Ramos (cell line): ENCODE measurements around the gene FOXB2.
"Not testable (repeated sequence)": the region's sequence is repeated elsewhere in the genome, so short reads cannot be mapped to it uniquely, and the experiment has no call there.

Experiments used
- in situ Hi-C: fragments of 300-500 bp; cut with MboI; formaldehyde crosslinking; loops from one replicate; pipeline ENCODE4 v1.14.3; 2022; ENCODE audit warnings: low sequenced_read_pairs; ENCODE audit not compliant: unreplicated experiment

Gene FOXB2

DNA sequence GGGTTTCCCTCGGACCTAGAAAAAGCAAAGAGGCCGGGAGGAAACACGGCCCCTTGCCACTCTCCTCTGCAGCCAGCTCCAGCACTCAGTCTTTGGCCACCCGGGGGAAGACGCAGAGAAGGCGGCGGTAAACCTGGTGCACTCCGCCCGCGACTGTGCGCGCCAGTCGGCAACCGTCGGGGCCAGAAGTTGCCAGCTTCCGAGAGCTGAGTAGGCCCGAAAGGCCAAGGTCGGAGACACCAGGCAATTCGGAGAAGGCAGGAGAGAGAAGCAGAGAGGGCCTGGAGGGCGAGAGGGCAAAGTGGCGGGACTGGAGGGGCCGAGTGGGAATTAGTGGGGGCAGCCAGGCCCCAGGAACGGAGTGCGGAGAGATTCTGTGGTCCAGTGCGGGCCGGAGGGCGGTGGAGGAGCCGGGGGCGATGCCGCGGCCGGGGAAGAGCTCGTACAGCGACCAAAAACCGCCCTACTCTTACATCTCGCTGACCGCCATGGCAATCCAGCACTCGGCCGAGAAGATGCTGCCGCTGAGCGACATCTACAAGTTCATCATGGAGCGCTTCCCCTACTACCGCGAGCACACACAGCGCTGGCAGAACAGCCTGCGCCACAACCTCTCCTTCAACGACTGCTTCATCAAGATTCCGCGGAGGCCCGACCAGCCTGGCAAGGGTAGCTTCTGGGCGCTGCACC is at the start of gene FOXB2:
TSS of gene FOXB2 (plus strand) at position 420 of the 690 bp plus-strand sequence. CDS start at position 420, 0 bp downstream.
- in situ Hi-C loops, result no loop called here

DNA sequence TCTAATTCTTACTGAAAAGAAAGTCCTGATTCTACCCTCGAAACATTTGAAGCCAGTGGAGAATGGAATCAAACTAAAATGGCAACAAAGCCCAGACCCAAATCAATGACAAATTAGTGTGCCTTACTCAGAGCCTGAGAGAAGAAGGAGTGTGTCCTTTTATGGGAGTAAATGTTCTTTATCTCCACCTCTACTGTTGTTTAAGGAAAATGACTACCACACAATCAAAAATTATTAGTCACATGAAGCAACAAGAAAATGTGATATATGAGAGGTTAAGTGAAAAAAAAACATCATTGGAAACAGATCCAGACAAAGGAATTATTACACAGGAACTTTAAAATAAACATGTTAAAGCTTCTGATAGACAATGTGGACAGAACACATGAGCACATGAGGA is 49.7 kb upstream of the FOXB2 start:
- in situ Hi-C loops, result no loop called here

DNA sequence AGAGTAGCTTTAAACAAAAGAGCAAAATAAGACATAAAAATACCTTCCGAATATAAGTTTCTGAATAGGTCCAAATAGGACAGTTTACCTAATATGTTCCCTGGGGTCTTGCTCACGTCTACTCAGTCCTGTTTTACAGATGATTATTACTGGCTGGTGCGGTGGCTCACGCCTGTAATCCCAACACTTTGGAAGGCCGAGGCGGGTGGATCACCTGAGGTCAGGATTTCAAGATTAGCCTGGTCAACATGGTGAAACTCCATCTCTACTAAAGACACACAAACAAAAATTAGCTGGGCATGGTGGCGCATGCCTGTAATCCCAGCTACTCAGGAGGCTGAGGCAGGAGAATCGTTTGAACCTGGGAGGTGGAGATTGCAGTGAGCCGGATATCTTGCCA is 40.6 kb upstream of the FOXB2 start:
- in situ Hi-C loops, result not testable (repeated sequence)

DNA sequence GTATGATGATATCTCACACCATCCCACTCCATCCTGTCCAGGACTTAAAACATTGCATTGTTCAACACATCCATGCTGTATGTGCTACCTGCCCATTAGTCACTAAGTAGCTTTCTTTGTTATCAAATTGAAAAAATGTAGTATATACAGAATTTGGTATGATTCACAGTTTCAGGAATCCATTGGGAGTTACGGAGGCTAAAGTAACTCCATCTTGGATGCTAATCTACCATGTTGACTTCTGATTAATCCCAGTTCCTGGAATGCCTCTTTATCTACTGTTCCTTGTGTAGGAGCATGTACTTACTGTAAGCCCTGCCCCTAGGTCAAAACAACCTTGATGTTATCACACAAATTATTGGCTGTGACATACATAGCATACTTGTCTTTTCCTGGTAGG is 38.9 kb upstream of the FOXB2 start:
- in situ Hi-C loops, result loop anchor here (10.0 kb wide), 1 partner anchor 64 kb away; no protein-coding TSS in a partner anchor

DNA sequence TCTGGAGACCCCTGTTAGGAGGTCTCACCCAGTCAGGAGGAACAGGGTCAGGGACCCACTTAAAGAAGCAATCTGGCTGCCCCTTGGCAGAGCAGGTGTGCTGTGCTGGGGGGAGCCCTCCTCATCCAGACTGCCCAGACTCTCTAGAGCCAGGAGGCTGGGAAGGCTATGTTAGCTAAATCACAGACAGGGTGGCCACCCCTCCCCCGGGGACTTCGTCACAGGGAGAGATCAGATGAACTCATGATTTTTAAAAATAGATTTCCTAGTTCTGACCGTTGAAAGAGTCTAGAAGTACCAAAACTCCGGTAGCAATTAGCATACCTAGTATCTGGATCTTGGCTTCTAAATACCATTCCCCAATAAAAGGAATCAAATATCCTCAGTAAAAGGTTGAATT is 35.0 kb upstream of the FOXB2 start:
- in situ Hi-C loops, result loop anchor here (10.0 kb wide), 1 partner anchor 60 kb away; no protein-coding TSS in a partner anchor

DNA sequence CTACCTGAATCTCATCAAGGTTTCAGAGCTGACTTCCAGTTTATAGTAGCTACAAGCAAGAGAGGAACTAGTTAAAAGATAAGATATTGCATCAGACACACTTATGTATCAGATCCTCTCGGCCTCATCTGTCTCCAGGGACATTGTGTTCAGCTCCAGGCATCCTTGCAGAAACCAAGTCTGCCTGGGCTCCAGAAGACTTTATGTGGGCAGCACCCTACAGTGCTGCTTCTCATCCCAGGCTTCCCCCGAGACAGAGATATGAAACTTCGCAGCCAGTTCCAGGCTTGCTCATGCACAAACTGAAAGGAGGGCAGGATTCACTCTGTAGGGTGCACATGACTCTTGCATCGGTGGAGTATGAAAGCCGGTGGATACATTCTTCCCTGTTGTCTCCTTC is 33.9 kb upstream of the FOXB2 start:
- in situ Hi-C loops, result loop anchor here (10.0 kb wide), 1 partner anchor 59 kb away; no protein-coding TSS in a partner anchor

DNA sequence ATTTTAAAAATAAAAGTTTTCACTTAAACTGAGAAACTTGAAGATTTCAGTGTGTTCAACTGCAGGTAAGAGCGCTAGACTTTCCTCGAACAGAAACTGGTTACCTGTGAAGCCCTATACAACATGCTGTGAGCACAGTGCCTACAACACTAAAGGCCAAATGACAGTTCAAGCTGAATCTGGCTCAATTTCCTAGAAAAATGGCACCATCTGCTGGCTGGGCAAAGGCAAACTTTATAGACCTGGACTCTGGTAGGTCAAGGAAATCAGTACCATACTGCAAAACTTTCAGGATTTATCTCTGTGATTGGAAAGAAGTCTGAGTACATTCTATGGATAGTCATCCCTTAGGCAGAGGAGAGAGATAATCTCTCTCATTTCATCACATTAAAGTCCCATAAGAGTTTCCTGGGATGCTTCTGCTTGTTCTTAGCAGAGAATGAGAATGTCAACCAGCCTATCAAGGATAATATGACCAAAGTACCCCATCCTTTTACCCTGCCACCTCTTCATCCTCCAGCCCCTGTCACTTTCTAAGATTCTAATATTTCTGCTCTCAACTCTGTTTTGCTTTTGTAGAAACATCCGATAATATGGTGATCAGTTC is 31.8 kb upstream of the FOXB2 start:
- in situ Hi-C loops, result loop anchor here (10.0 kb wide), 1 partner anchor 57 kb away; no protein-coding TSS in a partner anchor

DNA sequence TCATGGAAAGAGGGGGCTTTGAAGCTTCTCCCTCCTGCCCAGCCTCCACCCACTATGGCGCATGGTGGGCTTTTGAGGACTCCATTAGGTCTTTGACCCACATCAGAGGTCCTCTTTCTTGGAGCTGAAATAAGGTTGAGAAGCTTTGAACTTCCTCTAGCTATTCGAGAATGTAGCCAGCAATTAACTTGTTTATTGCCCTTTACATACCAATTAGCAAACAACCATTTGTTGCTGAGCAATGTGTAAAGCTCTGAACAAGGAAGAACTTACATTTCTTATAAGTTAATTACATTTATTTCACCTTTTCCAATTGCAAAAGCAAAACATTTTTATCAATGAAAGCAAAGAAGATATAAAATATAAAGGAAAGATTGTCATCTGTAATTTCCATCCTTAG is 30.5 kb upstream of the FOXB2 start:
- in situ Hi-C loops, result loop anchor here (10.0 kb wide), 1 partner anchor 56 kb away; no protein-coding TSS in a partner anchor

DNA sequence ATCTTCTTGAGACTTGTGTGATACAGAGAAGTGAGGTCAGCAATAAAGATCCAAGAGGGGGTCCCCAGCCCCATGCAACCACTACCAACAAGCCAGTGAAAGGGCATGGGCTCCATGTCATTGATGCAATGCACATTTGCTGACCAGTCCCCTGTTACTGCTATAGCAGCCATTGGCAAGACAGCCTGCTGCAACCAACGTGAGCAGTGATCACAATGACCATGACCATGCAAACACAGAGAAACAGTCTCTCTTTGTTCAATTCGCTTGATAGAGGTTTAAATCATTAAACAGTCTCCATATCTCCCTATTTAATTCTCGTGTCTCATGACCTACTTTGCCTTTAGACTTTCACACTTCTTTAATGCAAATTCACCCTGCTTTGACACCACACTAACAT is 30.0 kb upstream of the FOXB2 start:
- in situ Hi-C loops, result loop anchor here (10.0 kb wide), 1 partner anchor 55 kb away; no protein-coding TSS in a partner anchor

DNA sequence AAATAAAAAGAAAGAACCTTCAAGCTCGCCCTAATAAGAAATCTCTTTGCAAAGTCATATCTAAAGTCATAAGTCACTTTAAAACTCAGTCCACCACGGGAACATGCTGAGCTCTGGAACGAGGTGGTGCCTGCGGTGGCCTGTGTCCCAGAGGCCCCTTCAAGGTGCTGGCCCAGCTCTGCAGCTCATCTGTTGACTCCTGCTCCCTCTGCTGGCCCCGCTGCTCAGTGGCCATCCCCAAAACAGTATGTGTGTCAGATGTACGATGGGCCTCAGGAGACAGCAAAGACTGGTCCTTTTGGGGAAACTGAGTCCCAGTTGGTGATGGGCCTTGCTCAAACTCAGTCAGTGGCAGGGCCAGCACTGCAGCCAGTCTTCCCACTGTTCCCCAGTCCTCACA is 22.8 kb upstream of the FOXB2 start:
- in situ Hi-C loops, result no loop called here

DNA sequence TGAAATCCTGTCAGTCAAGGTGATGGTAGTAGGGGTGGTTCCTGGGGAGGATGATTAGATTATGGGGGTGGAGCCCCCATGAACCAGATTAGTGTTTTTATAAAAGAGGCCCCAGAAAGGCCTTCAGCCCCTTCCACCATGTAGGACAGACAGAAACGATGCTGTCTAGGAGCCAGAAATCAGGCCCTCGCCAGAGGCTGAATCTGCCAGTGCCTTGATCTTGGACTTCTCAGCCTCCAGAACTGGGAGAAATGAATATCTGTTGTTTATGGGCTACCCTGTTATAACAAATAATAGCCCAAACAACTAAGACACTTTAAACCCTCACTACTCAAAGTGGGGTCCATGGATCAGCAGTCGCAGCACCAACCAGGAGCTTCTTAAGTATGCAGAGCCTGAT is 20.2 kb upstream of the FOXB2 start:
- in situ Hi-C loops, result no loop called here

DNA sequence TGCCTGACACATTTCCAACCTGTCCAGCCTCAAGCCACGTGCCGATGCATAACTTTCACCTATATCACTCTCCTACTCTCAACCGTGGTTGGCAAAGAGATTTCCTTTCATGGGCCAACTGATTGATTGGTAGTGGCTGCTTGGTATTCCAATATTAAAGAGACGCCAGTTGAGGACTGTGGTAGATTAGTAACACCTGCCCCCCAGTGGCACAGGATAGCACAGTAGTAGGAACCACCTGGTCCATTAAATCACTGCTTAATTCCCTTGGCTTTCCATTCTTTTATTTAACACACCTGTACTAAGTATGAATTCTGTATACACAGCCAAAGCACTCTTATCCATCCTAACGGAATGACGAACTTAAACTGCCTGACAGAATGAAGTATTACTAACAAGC is 19.1 kb upstream of the FOXB2 start:
- in situ Hi-C loops, result no loop called here

DNA sequence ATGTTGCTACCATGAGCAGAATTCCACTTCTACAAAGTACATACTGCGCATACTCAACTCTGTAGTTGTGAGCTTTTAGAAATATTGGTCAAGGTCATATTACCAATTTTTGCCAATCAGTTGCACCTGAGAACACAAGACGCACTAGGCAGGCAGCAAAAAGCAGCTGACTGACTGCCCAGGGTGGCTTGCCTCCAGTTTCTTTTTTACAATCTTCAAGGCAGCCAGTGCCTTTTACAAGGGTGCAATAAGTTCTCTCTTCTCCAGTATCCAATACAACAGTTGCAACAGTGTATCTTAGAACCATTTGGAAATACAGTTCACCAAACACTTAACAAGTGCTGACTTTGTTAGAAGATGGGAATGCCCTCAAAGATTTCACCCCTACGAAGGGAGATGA is 16.1 kb upstream of the FOXB2 start:
- in situ Hi-C loops, result no loop called here

DNA sequence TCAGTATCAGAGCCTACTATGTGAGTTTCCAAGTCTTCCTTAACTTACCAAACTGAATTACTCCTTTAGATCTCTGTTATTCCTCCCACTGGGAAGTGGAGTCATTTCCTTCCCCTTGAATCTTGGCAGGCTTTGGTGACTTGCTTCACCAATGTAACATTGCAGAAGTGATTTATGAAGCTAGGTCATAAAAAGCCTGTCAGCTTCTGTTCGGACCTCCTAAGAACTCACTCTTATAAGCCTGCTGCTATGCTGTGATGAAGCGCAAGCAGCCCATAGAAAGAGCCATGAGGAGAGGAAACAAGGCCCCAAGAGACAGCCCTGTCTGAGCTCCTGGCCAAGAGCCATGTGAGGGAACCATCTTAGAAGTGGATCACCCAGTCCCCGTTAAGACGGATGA is 14.2 kb upstream of the FOXB2 start:
- in situ Hi-C loops, result no loop called here

DNA sequence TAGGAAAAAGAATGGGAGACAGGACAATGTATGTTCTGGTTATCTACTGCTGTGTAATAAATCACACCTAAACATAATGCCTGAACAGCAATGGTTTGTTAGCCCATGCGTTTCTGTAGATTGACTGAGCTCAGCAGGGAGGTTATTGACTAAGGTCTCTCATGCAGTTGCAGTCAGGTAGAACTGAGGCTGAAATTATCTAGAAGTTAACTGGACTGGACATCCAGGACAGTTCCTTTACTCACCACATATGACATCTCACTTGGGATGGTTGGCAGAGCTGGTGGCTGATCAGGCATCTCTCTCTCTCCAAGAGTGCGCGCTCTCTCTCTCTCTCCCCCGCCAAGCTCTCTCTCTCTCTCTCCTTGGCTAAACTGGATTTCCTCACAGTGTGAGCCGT is 8.9 kb upstream of the FOXB2 start:
- in situ Hi-C loops, result no loop called here

DNA sequence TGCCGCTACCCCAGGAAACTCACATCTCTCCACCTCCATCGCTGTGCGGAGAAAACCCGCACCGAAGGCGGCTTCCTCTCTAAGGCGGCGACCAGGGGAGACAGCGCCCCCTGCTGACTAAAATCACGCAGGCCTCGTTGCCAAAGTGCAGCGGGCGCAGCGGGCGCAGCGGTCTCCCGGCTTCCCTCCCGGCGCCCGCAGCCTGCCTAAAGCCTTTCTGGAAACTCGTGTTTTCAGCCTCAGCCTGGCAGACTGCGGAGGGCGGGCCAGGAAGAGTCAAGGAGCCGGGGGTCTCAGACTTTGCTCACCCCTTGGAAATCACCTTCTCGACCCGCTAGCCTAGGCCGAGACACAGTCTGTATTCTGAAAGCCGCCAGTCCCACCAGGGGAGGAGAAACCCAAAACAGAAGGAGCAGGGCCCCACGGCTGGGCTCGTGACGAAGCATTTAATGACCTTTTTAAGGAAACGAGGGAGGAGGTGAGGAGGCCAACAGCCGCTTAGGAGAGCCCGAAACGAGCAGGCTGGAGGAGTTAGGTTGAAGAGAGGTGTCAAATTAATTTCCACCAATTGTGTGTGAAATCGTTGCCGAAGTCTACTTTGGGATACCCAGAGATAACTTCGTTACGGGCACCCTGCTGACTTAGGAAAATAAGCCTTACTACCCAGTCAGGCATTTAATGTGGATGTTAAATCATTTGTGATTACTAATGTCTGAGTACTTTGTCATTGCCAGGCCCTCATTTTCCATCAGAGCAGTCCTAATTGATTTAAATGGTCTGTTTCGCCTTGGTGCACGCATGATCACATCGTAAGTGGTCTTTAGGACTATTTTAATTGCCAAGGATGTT is 7.3 kb upstream of the FOXB2 start:
- in situ Hi-C loops, result no loop called here

DNA sequence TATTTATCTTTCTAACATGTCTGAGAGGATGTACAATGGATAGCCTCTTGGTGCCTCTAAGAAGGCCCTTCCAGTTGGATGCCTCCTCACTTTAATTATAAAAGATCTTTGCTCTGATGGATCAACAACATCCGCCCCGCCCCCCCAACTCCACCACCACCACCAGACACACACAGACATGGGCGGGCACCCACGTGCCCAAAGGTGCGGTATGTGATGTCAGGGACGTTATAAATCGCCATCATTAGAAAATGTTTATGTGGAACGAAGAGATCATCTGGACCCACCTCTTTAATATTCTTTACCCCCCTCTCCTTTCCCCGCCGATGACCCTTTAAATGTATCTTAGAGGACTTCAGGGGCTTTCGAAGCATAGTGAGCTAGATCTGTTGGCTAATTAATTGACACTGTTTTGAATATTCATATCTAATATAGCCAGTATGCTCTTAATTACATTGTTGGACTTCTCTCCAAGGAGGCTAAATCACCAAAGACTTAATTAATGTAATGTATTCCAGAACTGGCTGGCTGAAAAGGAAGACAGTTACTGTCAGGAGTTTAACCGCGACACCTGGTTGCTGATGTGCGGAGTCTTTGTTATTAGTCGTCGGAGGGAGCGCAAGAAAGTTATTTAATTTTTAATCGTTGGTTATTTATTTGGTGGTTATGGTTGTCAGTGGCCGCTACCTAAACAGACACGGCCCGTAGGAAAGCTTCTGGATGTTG is 6.1 kb upstream of the FOXB2 start:
- in situ Hi-C loops, result no loop called here

DNA sequence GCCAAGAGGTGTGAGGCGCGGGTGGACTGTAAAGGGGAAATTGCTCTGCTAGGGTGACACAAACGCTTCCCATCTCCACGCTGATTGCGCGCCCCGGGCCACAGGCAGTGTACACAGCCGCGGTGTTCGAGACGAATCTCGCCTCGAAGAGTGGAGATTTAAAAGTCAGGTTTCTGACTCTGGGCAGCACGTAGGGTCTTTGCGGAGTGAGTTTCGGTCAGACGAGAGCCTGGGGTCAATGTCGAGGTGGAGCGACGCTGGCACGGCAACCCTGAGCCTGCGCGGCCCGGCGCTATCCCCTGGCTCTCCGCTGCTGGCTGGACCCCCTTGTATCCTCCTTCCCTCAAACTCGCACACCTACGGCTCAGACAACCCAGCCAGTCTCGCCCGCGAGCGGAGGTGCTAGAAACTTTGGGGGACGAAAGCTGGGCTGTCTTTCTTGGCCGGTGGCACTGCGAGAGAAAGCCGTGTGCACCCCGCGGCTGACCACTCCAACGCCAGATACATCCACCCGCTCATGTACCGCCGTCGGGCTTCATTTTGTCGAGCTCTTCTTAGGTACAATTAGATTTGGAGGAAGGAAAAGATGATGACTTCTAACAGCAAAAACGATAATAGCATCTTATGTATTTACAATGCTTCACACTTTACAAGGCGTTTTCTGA is 5.4 kb upstream of the FOXB2 start:
- in situ Hi-C loops, result no loop called here

DNA sequence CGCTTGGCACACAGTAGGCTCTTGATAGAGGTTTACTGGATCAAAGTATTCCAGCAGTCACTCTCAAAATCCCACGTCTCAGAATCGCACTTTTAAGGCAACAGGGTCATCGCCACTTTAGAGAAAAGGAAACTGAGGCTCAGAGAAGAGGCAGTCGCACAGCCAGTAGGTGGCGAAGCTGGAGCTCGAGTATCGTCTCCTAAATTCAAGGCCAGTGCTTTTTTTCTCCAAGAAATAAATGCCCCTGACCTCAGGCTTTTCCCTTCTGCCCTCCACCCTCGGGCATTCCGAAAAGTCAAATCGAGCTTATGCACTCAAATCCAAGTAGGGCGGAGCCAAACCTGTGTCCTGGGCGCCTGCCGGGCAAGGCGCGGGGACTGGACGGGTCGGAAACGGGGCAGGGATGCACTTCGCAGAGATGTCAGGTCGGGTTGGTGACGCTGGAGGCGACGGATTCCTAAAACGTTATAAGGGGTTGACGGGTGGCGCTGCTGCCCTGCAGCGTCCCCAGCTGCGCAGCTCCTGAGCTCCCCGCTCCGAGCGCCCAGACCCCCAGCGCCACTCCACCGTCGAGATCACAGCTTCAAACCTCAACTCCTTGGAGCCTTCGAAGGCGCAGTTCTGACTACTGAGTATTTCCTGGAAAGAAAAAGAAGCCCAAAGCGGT is 4.7 kb upstream of the FOXB2 start:
- in situ Hi-C loops, result no loop called here
